Measurements from ENCODE around the gene ZBTB8OS. TPM values are rescaled to one million over a fixed set of nuclear protein-coding genes. Genes with fewer than 3 reads are reported as not detected.
"Not testable (repeated sequence)": the region's sequence is repeated elsewhere in the genome, so short reads cannot be mapped to it uniquely, and the experiment has no call there.

Gene ZBTB8OS
- total RNA-seq (10 to 100 TPM; 34.6 to 53.3 (median 42.7) TPM), total RNA-seq (15.6 to 38.7 (median 24.4) reads per million in 29 experiments)
- 54.5 TPM for total RNA-seq (2013)

- WGBS (ENCODE audit: insufficient coverage) = 0% methylated on average over 15 of the region's 21 CpGs
- peaks cover 51 to 68% (median 57%) of the 10 kb centered on the region in 3 donors for H3K4me1 Mint-ChIP-seq
- H3K27ac Mint-ChIP-seq = peak within 1 kb of the TSS; percentile 99
- peak within 1 kb of the TSS; percentile 90 to 92 (median 91) for H3K4me3 Mint-ChIP-seq
- CTCF ChIA-PET = interaction anchor here in 1 of 2 donors (0.6 to 1.3 kb wide), 4 partner anchors 28 to 477 kb away, joined by 5 to 9 read pairs (median 7); no protein-coding TSS in a partner anchor
- peak within 1 kb of the TSS; percentile 98 for H3K27ac ChIP-seq (ENCODE audit: low read length)
- no peaks in the 10 kb centered on the region for H3K27me3 ChIP-seq (replicated peaks in 1 of 2; ENCODE audit: control insufficient read depth in 2 of 2, extremely low read depth in 1 of 2, insufficient read depth in 2 of 2, low read length in 1 of 2)
- ATAC-seq (replicated peaks in 1 of 4) (peak; percentile 75 to 78 (median 76)), DNase-seq (peak; percentile 67 to 95 (median 89))
- no peaks in the 10 kb centered on the region for H3K9me3 Mint-ChIP-seq
- H3K36me3 Mint-ChIP-seq = peaks cover 21% of the 10 kb centered on the region
- H3K4me3 ChIP-seq (ENCODE audit: control insufficient read depth in 1 of 2, extremely low read depth in 1 of 2, low read length in 1 of 2) = peak within 1 kb of the TSS; percentile 72 to 85
- no peaks in the 10 kb centered on the region for H3K9me3 ChIP-seq
- POLR2A ChIA-PET = interaction anchor here in 1 of 2 donors (1.3 kb wide), 1 partner anchor 22 kb away, joined by 3 read pairs; no protein-coding TSS in a partner anchor
- H3K4me1 ChIP-seq (ENCODE audit: control insufficient read depth in 1 of 2, extremely low read depth in 1 of 2, insufficient read depth in 2 of 2, low read length in 2 of 2) = peaks cover 29 to 51% of the 10 kb centered on the region in 2 experiments
- H3K36me3 ChIP-seq (ENCODE audit: control insufficient read depth in 2 of 2, extremely low read depth in 1 of 2, insufficient read depth in 1 of 2, low read length in 1 of 2) = peaks cover 0 to 22% of the 10 kb centered on the region in 2 donors
- H3K27me3 Mint-ChIP-seq = no peaks in the 10 kb centered on the region
Measured at GRCh38 chr1:32650248-32650751, at the start of gene ZBTB8OS. Gene ZBTB8OS, minus strand, starts transcription at chr1:32650550. Its CDS starts 21 bp downstream, at chr1:32650529.

GRCh38 chr1:32696996-32697395 is 46.6 kb upstream of the ZBTB8OS start:
- H3K9me3 Mint-ChIP-seq; H3K27ac ChIP-seq (ENCODE audit: low read length); H3K4me1 ChIP-seq (ENCODE audit: control insufficient read depth in 1 of 2, extremely low read depth in 1 of 2, insufficient read depth in 2 of 2, low read length in 2 of 2); H3K36me3 ChIP-seq (ENCODE audit: control insufficient read depth in 2 of 2, extremely low read depth in 1 of 2, insufficient read depth in 1 of 2, low read length in 1 of 2); DNase-seq; H3K27ac Mint-ChIP-seq; CTCF ChIA-PET; ATAC-seq (replicated peaks in 1 of 4); H3K4me3 ChIP-seq (ENCODE audit: control insufficient read depth in 1 of 2, extremely low read depth in 1 of 2, low read length in 1 of 2); POLR2A ChIA-PET; H3K36me3 Mint-ChIP-seq; H3K4me1 Mint-ChIP-seq; H3K4me3 Mint-ChIP-seq; H3K9me3 ChIP-seq: not testable (repeated sequence)
- peaks cover 3 to 14% of the 10 kb centered on the region in 2 donors for H3K27me3 Mint-ChIP-seq
- 88% methylated on average over 3 of the region's 8 CpGs for WGBS (ENCODE audit: insufficient coverage)
- peaks cover 0 to 14% of the 10 kb centered on the region in 2 experiments for H3K27me3 ChIP-seq (replicated peaks in 1 of 2; ENCODE audit: control insufficient read depth in 2 of 2, extremely low read depth in 1 of 2, insufficient read depth in 2 of 2, low read length in 1 of 2)

GRCh38 chr1:32696041-32696440 is 45.7 kb upstream of the ZBTB8OS start:
- WGBS (ENCODE audit: insufficient coverage) = 91% methylated on average over 7 of the region's 9 CpGs
- Histone ChIP-seq H3K4me1 (ENCODE audit: control insufficient read depth in 1 of 2, extremely low read depth in 1 of 2, insufficient read depth in 2 of 2, low read length in 2 of 2) (peaks cover 0 to 5% of the 10 kb centered on the region in 2 experiments), H3K27ac (ENCODE audit: low read length) (no peak overlapping the region), H3K36me3 (ENCODE audit: control insufficient read depth in 2 of 2, extremely low read depth in 1 of 2, insufficient read depth in 1 of 2, low read length in 1 of 2) (no peaks in the 10 kb centered on the region), H3K27me3 (replicated peaks in 1 of 2; ENCODE audit: control insufficient read depth in 2 of 2, extremely low read depth in 1 of 2, insufficient read depth in 2 of 2, low read length in 1 of 2) (peaks cover 0 to 6% of the 10 kb centered on the region in 2 experiments), H3K9me3 (no peaks in the 10 kb centered on the region), H3K4me3 (ENCODE audit: control insufficient read depth in 1 of 2, extremely low read depth in 1 of 2, low read length in 1 of 2) (no peak overlapping the region)
- H3K27me3 Mint-ChIP-seq = peaks cover 0 to 4% of the 10 kb centered on the region in 2 donors
- no peak for DNase-seq
- no peak overlapping the region for H3K27ac Mint-ChIP-seq
- ChIA-PET POLR2A (no interaction called here), CTCF (interaction anchor here in 1 of 2 donors (1.1 kb wide), 1 partner anchor 17 kb away, joined by 3 read pairs; no protein-coding TSS in a partner anchor)
- H3K4me3 Mint-ChIP-seq = no peak overlapping the region
- no peaks in the 10 kb centered on the region for H3K9me3 Mint-ChIP-seq
- H3K36me3 Mint-ChIP-seq = no peaks in the 10 kb centered on the region
- no peak for ATAC-seq (replicated peaks in 1 of 4)
- H3K4me1 Mint-ChIP-seq = no peaks in the 10 kb centered on the region

GRCh38 chr1:32695098-32695904 is 45.0 kb upstream of the ZBTB8OS start:
- Histone ChIP-seq H3K4me1 (ENCODE audit: control insufficient read depth in 1 of 2, extremely low read depth in 1 of 2, insufficient read depth in 2 of 2, low read length in 2 of 2) (peaks cover 0 to 5% of the 10 kb centered on the region in 2 experiments), H3K27me3 (replicated peaks in 1 of 2; ENCODE audit: control insufficient read depth in 2 of 2, extremely low read depth in 1 of 2, insufficient read depth in 2 of 2, low read length in 1 of 2) (peaks cover 0 to 6% of the 10 kb centered on the region in 2 experiments), H3K9me3 (no peaks in the 10 kb centered on the region), H3K27ac (ENCODE audit: low read length) (no peak overlapping the region), H3K36me3 (ENCODE audit: control insufficient read depth in 2 of 2, extremely low read depth in 1 of 2, insufficient read depth in 1 of 2, low read length in 1 of 2) (no peaks in the 10 kb centered on the region), H3K4me3 (ENCODE audit: control insufficient read depth in 1 of 2, extremely low read depth in 1 of 2, low read length in 1 of 2) (no peak overlapping the region)
- Mint-ChIP-seq H3K36me3 (no peaks in the 10 kb centered on the region), H3K27ac (no peak overlapping the region), H3K4me1 (no peaks in the 10 kb centered on the region), H3K4me3 (no peak overlapping the region), H3K27me3 (peaks cover 0 to 3% of the 10 kb centered on the region in 2 donors), H3K9me3 (no peaks in the 10 kb centered on the region)
- CTCF ChIA-PET = interaction anchor here in 1 of 2 donors (1.1 kb wide), 1 partner anchor 18 kb away, joined by 3 read pairs; no protein-coding TSS in a partner anchor
- ATAC-seq (replicated peaks in 1 of 4) (no peak), DNase-seq (no peak)
- POLR2A ChIA-PET = no interaction called here
- WGBS (ENCODE audit: insufficient coverage) = 61% methylated on average over 17 of the region's 17 CpGs

- DNase-seq (no peak), ATAC-seq (replicated peaks in 1 of 4) (no peak)
- ChIA-PET POLR2A (no interaction called here), CTCF (interaction anchor here in 1 of 2 donors (0.6 kb wide), 1 partner anchor 18 kb away, joined by 10 read pairs; no protein-coding TSS in a partner anchor)
- Histone ChIP-seq H3K4me1 (ENCODE audit: control insufficient read depth in 1 of 2, extremely low read depth in 1 of 2, insufficient read depth in 2 of 2, low read length in 2 of 2) (peaks cover 0 to 5% of the 10 kb centered on the region in 2 experiments), H3K4me3 (ENCODE audit: control insufficient read depth in 1 of 2, extremely low read depth in 1 of 2, low read length in 1 of 2) (no peak overlapping the region), H3K36me3 (ENCODE audit: control insufficient read depth in 2 of 2, extremely low read depth in 1 of 2, insufficient read depth in 1 of 2, low read length in 1 of 2) (no peaks in the 10 kb centered on the region), H3K27me3 (replicated peaks in 1 of 2; ENCODE audit: control insufficient read depth in 2 of 2, extremely low read depth in 1 of 2, insufficient read depth in 2 of 2, low read length in 1 of 2) (peaks cover 0 to 2% of the 10 kb centered on the region in 2 experiments), H3K9me3 (no peaks in the 10 kb centered on the region), H3K27ac (ENCODE audit: low read length) (no peak overlapping the region)
- no peaks in the 10 kb centered on the region for H3K27me3 Mint-ChIP-seq
- H3K4me3 Mint-ChIP-seq = no peak overlapping the region
- H3K4me1 Mint-ChIP-seq = no peaks in the 10 kb centered on the region
- H3K36me3 Mint-ChIP-seq = no peaks in the 10 kb centered on the region
- WGBS (ENCODE audit: insufficient coverage) = 93% methylated on average over 4 of the region's 6 CpGs
- H3K27ac Mint-ChIP-seq = no peak overlapping the region
- no peaks in the 10 kb centered on the region for H3K9me3 Mint-ChIP-seq
Measured at GRCh38 chr1:32693455-32694174, 43.3 kb upstream of the ZBTB8OS start.

GRCh38 chr1:32686387-32686786 is 36.0 kb upstream of the ZBTB8OS start:
- CTCF ChIA-PET = no interaction called here

More at GRCh38 chr1:32686387-32686786, 36.0 kb upstream of the ZBTB8OS start:
- ATAC-seq (replicated peaks in 1 of 4) (no peak), DNase-seq (no peak)
- no peak overlapping the region for H3K27ac ChIP-seq (ENCODE audit: low read length)
- no peak overlapping the region for H3K27ac Mint-ChIP-seq
- H3K9me3 Mint-ChIP-seq = no peaks in the 10 kb centered on the region
- no peaks in the 10 kb centered on the region for H3K4me1 ChIP-seq (ENCODE audit: control insufficient read depth in 1 of 2, extremely low read depth in 1 of 2, insufficient read depth in 2 of 2, low read length in 2 of 2)
- H3K4me1 Mint-ChIP-seq = no peaks in the 10 kb centered on the region
- H3K4me3 Mint-ChIP-seq = no peak overlapping the region
- H3K9me3 ChIP-seq = no peaks in the 10 kb centered on the region
- no peaks in the 10 kb centered on the region for H3K27me3 ChIP-seq (replicated peaks in 1 of 2; ENCODE audit: control insufficient read depth in 2 of 2, extremely low read depth in 1 of 2, insufficient read depth in 2 of 2, low read length in 1 of 2)
- 100% methylated on average over 2 of the region's 2 CpGs for WGBS (ENCODE audit: insufficient coverage)
- peaks cover 5 to 38% of the 10 kb centered on the region in 2 donors for H3K36me3 ChIP-seq (ENCODE audit: control insufficient read depth in 2 of 2, extremely low read depth in 1 of 2, insufficient read depth in 1 of 2, low read length in 1 of 2)
- H3K27me3 Mint-ChIP-seq = no peaks in the 10 kb centered on the region
- peaks cover 27% of the 10 kb centered on the region for H3K36me3 Mint-ChIP-seq
- no peak overlapping the region for H3K4me3 ChIP-seq (ENCODE audit: control insufficient read depth in 1 of 2, extremely low read depth in 1 of 2, low read length in 1 of 2)
- POLR2A ChIA-PET = interaction anchor here (0.5 to 0.8 kb wide), 2 partner anchors 13 to 449 kb away, joined by 3 to 8 read pairs; no protein-coding TSS in a partner anchor
